Measurements from ENCODE around the gene MAPKAPK3. TPM values are rescaled to one million over a fixed set of nuclear protein-coding genes. Genes with fewer than 3 reads are reported as not detected.

The MAPKAPK3 gene
- total and polyA plus RNA-seq, 2 donors (not counting 3 experiments of a cell fraction or from before 2014, with no cell fraction given), result 21.3 to 30.5 TPM

- no peak for FAIRE-seq
- POLR2A ChIA-PET, result no interaction called here
Observed at GRCh38 chr3:50637945-50638344, 21.0 kb downstream of the MAPKAPK3 start.

DNA sequence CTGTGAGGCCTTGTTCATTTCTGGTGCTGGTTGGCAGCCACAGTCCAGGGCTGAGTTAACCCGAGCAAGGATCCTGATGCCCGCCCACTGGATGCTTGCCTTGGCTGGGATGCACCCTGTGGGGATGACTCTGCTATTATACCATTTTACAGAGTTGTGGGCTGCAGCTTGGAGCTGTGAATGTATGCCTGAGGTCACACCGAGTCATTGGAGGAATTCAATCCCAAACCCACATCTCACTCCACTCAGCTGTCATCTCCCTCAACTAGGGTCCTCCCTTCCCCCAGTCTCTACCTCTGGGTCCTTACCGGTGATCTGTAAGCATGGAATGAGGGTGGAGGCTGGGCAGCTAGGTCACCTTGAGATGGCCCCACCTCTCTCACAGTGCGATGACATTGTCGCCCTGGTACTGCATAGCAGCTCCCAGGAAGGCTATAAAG, 22.1 kb downstream of the MAPKAPK3 start:
- no peak for TF ChIP-seq EZH2 (IDR thresholded peaks at IDR 0.05; ENCODE audit: borderline replicate concordance, low read depth, low read length, severe bottlenecking)
- no peak for TF ChIP-seq FOS (IDR thresholded peaks at IDR 0.05; ENCODE audit: borderline replicate concordance, insufficient read depth, low read length)
- TF ChIP-seq POLR2A (IDR thresholded peaks at IDR 0.05; ENCODE audit: low read depth, low read length), result no peak
- TF ChIP-seq, protein P1, sequence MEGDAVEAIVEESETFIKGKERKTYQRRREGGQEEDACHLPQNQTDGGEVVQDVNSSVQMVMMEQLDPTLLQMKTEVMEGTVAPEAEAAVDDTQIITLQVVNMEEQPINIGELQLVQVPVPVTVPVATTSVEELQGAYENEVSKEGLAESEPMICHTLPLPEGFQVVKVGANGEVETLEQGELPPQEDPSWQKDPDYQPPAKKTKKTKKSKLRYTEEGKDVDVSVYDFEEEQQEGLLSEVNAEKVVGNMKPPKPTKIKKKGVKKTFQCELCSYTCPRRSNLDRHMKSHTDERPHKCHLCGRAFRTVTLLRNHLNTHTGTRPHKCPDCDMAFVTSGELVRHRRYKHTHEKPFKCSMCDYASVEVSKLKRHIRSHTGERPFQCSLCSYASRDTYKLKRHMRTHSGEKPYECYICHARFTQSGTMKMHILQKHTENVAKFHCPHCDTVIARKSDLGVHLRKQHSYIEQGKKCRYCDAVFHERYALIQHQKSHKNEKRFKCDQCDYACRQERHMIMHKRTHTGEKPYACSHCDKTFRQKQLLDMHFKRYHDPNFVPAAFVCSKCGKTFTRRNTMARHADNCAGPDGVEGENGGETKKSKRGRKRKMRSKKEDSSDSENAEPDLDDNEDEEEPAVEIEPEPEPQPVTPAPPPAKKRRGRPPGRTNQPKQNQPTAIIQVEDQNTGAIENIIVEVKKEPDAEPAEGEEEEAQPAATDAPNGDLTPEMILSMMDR (IDR thresholded peaks at IDR 0.05; ENCODE audit: extremely low read depth in 1 of 2, insufficient read depth in 1 of 2, low read depth in 1 of 2, low read length in 2 of 2), result no peak
- TF ChIP-seq, protein P2, sequence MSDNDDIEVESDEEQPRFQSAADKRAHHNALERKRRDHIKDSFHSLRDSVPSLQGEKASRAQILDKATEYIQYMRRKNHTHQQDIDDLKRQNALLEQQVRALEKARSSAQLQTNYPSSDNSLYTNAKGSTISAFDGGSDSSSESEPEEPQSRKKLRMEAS (IDR thresholded peaks at IDR 0.05; ENCODE audit: insufficient read depth, insufficient read length), result no peak
- TF ChIP-seq POLR2AphosphoS5 (IDR thresholded peaks at IDR 0.05; ENCODE audit: insufficient read depth, low read depth, low read length), result no peak
- TF ChIP-seq GATA2 (IDR thresholded peaks at IDR 0.05; ENCODE audit: insufficient read depth, insufficient read length, low read depth, low read length), result no peak
- TF ChIP-seq MYC (IDR thresholded peaks at IDR 0.05; ENCODE audit: low read depth, low read length), result no peak
- H3K4me2 ChIP-seq (ENCODE audit: insufficient read depth, low read length), result no peak overlapping the region
- H3K36me3 ChIP-seq (ENCODE audit: control insufficient read depth in 2 of 2, extremely low read depth in 1 of 2, insufficient read depth in 2 of 2, low read length in 2 of 2), result no peaks in the 10 kb centered on the region
- ChIA-PET CTCF (interaction anchor here (0.8 kb wide), 1 partner anchor 23 kb away, joined by 3 read pairs; no protein-coding TSS in a partner anchor), POLR2A (no interaction called here)
- intact Hi-C loops (cut with micrococcal nuclease), result no loop called here
- no TSS peak for BruUV-seq (replicated peaks)
- H3K9me1 ChIP-seq (replicated peaks; ENCODE audit: control insufficient read depth, extremely low read depth, insufficient read depth, low read length), result no peaks in the 10 kb centered on the region
- no peaks in the 10 kb centered on the region for H3K27me3 ChIP-seq (ENCODE audit: control insufficient read depth in 2 of 2, insufficient read depth in 2 of 2, low read length in 2 of 2)
- no peak for DNase-seq (ENCODE audit: low read depth, low spot score)
- FAIRE-seq, result no peak
- H2AFZ ChIP-seq (ENCODE audit: low read depth, low read length), result no peak overlapping the region
- H3K9ac ChIP-seq (replicated peaks; ENCODE audit: extremely low read depth, insufficient read depth, low read length), result no peak overlapping the region
- no peak overlapping the region for H3K4me3 ChIP-seq (replicated peaks in 1 of 3; ENCODE audit: insufficient read depth in 1 of 3, low read depth in 1 of 3, low read length in 3 of 3)
- H3K4me1 ChIP-seq (ENCODE audit: control insufficient read depth, extremely low read depth, insufficient read depth, low read length), result no peaks in the 10 kb centered on the region
- no peaks in the 10 kb centered on the region for H3K9me3 ChIP-seq (replicated peaks; ENCODE audit: control insufficient read depth, insufficient read depth, low read length)
- H3K27ac ChIP-seq (ENCODE audit: insufficient read depth, low read depth, low read length), result no peak overlapping the region
- dilution Hi-C loops (cut with MboI; ENCODE audit: extremely low pct_ligation_motif_present, low sequenced_read_pairs), result no loop called here
- H3K79me2 ChIP-seq (ENCODE audit: control insufficient read depth, insufficient read depth, low read length), result no peaks in the 10 kb centered on the region
- H4K20me1 ChIP-seq (replicated peaks; ENCODE audit: control insufficient read depth, extremely low read depth, insufficient read depth, low read length), result no peaks in the 10 kb centered on the region

More at GRCh38 chr3:50637945-50638344, 21.0 kb downstream of the MAPKAPK3 start:
- Histone ChIP-seq H3K9me1 (replicated peaks; ENCODE audit: control insufficient read depth, extremely low read depth, insufficient read depth, low read length) (no peaks in the 10 kb centered on the region), H3K9ac (replicated peaks; ENCODE audit: extremely low read depth, insufficient read depth, low read length) (no peak overlapping the region), H3K79me2 (ENCODE audit: control insufficient read depth, insufficient read depth, low read length) (no peaks in the 10 kb centered on the region), H3K36me3 (ENCODE audit: control insufficient read depth in 2 of 2, extremely low read depth in 1 of 2, insufficient read depth in 2 of 2, low read length in 2 of 2) (no peaks in the 10 kb centered on the region), H3K27ac (ENCODE audit: insufficient read depth, low read depth, low read length) (no peak overlapping the region), H2AFZ (ENCODE audit: low read depth, low read length) (no peak overlapping the region), H4K20me1 (replicated peaks; ENCODE audit: control insufficient read depth, extremely low read depth, insufficient read depth, low read length) (no peaks in the 10 kb centered on the region), H3K9me3 (replicated peaks; ENCODE audit: control insufficient read depth, insufficient read depth, low read length) (no peaks in the 10 kb centered on the region), H3K27me3 (ENCODE audit: control insufficient read depth in 2 of 2, insufficient read depth in 2 of 2, low read length in 2 of 2) (no peaks in the 10 kb centered on the region), H3K4me3 (replicated peaks in 1 of 3; ENCODE audit: insufficient read depth in 1 of 3, low read depth in 1 of 3, low read length in 3 of 3) (no peak overlapping the region), H3K4me1 (ENCODE audit: control insufficient read depth, extremely low read depth, insufficient read depth, low read length) (no peaks in the 10 kb centered on the region), H3K4me2 (ENCODE audit: insufficient read depth, low read length) (no peak overlapping the region)
- intact Hi-C loops (cut with micrococcal nuclease), result no loop called here
- CTCF ChIA-PET, result no interaction called here
- dilution Hi-C loops (cut with MboI; ENCODE audit: extremely low pct_ligation_motif_present, low sequenced_read_pairs), result no loop called here
- BruUV-seq (replicated peaks), result no TSS peak
- DNase-seq (ENCODE audit: low read depth, low spot score), result no peak
- TF ChIP-seq POLR2AphosphoS5 (IDR thresholded peaks at IDR 0.05; ENCODE audit: insufficient read depth, low read depth, low read length) (no peak), GATA2 (IDR thresholded peaks at IDR 0.05; ENCODE audit: insufficient read depth, insufficient read length, low read depth, low read length) (no peak), POLR2A (IDR thresholded peaks at IDR 0.05; ENCODE audit: low read depth, low read length) (no peak)
- TF ChIP-seq, protein P2 (IDR thresholded peaks at IDR 0.05; ENCODE audit: insufficient read depth, insufficient read length), result no peak

All from endothelial cell of umbilical vein (primary cell).